Measurements from ENCODE around the gene LPO.
A peak's percentile ranks its signal among the peaks of the same experiment; 100 is the strongest.

The LPO gene

GRCh38 chr17:58264407-58265103 lies 26.2 kb downstream of the LPO start:
- no peak for DNase-seq

- DNase-seq = no peak
Measured at GRCh38 chr17:58265271-58265670, 26.9 kb downstream of the LPO start.

- no peak for DNase-seq
Measured at GRCh38 chr17:58265902-58266875, 27.8 kb downstream of the LPO start.

GRCh38 chr17:58267347-58268324 lies 29.3 kb downstream of the LPO start:
- no peak for DNase-seq

- no peak for DNase-seq
Measured at GRCh38 chr17:58268326-58268725, 29.9 kb downstream of the LPO start.

GRCh38 chr17:58268774-58269556 lies 30.6 kb downstream of the LPO start:
- no peak for DNase-seq

GRCh38 chr17:58269557-58270291 lies 31.3 kb downstream of the LPO start:
- no peak for DNase-seq

- DNase-seq = no peak
Measured at GRCh38 chr17:58270476-58271215, 32.3 kb downstream of the LPO start.

- no peak for DNase-seq
Measured at GRCh38 chr17:58271216-58271931, 33.0 kb downstream of the LPO start.

GRCh38 chr17:58272367-58273280 lies 34.2 kb downstream of the LPO start:
- no peak for DNase-seq

GRCh38 chr17:58273453-58274104 lies 35.2 kb downstream of the LPO start:
- peak in 1 of 5 donors; percentile 22 for DNase-seq

GRCh38 chr17:58275417-58275816 lies 37.0 kb downstream of the LPO start:
- no peak for DNase-seq

- no peak for DNase-seq
Measured at GRCh38 chr17:58276423-58276822, 38.0 kb downstream of the LPO start.

- DNase-seq = peak in 1 of 5 donors; percentile 31
Measured at GRCh38 chr17:58277107-58277801, 38.9 kb downstream of the LPO start.

- DNase-seq = no peak
Measured at GRCh38 chr17:58277802-58278595, 39.6 kb downstream of the LPO start.

- DNase-seq = no peak
Measured at GRCh38 chr17:58278661-58279015, 40.3 kb downstream of the LPO start.
